HT-29 (cell line): ENCODE data around the gene R3HDM4. TPM values are rescaled to one million over a fixed set of nuclear protein-coding genes. Genes with fewer than 3 reads are reported as not detected.

Experiments used
- DNase-seq: peaks from one replicate; pipeline ENCODE4 v3.0.0-alpha.2; 2015; ENCODE audit warnings: low spot score
- total RNA-seq: library from RNA; depleted of rRNA; stranded (reverse); fragments of >200 nt; shearing (Covaris generic); gene quantifications from 2 replicates; pipeline ENCODE4 v1.2.3, GENCODE V29; 2014

R3HDM4 gene
- total RNA-seq, 1 experiment from 2014 or later: 51.4 TPM

DNA sequence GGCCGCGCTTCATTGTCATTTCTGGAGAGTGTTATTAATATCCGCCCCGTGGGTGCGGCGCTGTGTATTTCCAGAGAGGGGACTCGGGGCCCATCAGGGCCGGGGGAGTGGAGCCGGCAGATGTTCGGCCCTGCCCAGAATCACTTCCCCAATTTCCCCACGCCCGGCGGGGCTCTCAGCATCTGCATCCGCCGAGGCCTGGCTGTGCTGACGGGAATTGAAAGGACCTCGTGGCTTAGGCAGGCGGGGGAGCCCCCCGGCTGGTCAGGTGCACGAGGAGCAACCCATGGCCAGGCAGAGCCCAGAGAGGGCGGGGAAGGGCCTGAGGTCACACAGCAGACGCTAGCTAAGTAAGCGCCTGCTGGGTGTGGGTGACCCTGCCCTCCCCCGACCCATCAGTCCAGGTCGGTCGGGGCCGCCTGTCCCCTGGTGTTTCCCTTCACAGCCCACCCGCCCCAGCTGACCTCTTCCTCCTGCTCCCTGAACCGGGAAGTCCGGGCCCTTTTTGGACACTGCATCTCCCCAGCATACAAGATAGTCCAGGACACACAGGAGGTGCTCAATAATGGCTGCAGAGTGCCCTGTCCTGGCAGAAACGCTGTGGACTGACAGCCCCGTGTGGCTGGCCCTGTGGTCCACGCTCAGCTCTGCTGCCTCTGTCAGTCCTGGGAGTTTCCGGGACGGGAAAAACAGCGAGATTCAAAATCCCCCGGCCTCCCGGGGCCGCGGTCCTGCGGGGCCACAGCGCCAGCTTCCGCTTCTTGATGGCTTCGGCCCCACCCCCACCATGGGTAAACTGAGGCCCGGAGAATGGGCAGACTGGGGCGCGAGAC lies 34.9 kb upstream of the R3HDM4 start:
- DNase-seq: no peak

DNA sequence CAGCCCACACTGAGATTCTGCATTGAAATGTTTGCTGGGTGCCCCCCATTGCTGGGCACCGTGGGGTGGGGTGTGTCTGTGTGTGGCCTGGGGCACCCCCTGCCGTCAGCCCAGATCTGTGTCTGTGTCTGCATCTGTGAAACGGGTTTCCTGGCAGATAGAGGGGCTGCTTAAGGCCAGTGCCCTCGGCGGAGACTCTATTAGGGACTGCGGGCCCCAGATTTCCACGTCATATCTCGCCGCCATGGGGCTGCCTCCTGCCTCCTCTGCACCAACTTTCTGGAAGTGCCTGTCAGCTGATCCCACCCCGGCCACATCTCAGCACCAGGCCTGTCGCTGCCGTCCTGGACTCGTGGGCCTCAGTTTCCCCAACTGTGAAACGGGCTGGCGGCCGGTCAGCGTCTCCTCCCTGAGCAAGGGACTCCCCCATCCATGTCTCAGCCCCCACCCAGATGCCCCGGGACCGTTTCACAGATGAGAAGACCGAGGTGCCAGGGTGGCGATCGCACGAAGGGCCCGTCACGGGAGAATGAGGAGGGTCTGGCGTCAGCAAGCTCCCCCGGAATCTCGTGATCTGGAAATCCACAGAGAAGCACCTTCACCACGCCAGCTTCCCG lies 34.2 kb upstream of the R3HDM4 start:
- DNase-seq: no peak

DNA sequence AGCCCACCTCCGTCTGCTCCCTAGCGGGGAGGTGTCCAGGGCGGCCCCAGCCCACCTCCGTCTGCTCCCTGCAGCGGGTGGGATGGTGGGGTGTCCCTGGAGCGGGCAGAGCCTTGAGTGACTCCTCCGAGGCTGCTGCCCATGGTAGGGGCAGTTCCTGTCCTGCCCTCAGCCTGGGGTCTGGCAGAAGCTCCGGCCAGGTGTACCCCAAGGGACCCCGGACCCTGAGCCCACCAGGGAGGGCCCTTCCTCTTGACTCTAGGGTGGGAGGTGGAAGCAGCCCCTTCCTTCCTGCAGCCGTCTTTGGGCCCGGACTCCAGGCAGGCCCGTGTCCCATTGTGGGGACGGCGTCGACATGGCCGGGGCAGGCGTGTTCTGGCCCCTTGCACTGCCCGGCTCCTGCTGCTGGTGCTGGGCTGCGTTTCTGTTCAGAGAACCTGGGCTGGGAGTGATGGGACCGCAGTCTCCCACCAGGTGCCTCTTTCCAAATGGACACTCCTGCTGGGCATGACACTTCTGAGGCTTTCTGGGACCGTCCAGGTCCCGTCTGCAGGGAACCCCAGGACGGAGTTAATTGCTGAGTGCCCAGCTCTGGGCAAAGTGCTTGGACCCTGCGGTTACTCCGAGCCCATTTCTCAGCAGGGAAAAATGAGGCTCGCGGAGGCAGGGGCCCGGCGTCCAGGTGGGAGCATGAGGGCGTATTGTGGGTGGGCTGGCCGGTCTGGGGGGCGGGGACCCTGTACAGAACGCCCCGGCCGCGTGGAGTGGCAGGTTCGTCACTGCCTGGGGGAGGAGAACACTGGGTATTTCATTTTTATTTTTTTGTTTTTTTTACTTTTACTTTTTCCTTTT lies 32.6 kb upstream of the R3HDM4 start:
- DNase-seq: no peak

DNA sequence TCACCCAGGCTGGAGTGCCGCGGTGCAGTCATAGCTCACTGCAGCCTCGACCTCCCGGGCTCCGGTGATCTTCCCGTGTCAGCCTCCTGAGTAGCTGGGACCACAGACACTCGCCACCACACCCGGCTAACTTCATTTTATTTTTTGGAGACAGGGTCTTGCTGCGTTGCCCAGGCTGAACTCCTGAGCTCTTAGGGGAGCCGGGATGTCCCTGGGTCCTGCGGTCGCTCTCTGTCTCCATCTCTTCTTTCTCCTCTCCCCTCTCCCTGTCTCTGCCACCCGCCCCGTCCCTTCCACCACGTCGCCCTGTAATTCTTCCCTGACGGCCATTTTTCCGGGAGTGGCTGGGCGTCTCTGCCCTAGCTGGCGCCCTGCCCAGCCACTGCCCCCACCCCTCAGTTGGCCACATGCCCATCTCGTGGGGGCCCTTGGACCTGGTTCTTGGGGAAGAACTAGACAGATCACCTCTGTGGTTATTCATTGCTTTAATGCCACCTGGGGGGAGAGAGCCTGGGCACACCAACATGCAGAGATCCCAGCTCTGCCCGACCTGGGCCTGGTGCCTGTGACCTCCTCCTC lies 31.7 kb upstream of the R3HDM4 start:
- DNase-seq: no peak

DNA sequence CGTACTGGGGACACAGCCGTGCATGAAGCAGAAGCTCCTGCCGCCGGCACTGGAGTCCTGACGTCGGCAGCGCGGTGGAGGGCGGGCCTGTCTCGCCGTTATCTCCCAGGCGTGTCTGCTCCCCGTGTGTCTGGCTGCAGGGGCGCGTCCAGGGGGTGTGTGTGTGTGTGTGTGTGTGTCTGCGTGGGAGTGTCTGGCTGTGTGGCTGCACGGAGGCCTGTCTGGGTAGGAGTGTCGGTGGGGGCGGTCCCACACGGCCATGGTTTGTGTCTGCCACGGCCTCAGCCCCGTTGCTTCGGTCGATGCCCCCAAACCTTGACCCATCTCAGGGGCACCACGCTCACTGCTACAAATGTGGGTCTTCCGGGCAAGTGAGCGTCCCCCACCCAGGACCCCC lies 31.1 kb upstream of the R3HDM4 start:
- DNase-seq: no peak

DNA sequence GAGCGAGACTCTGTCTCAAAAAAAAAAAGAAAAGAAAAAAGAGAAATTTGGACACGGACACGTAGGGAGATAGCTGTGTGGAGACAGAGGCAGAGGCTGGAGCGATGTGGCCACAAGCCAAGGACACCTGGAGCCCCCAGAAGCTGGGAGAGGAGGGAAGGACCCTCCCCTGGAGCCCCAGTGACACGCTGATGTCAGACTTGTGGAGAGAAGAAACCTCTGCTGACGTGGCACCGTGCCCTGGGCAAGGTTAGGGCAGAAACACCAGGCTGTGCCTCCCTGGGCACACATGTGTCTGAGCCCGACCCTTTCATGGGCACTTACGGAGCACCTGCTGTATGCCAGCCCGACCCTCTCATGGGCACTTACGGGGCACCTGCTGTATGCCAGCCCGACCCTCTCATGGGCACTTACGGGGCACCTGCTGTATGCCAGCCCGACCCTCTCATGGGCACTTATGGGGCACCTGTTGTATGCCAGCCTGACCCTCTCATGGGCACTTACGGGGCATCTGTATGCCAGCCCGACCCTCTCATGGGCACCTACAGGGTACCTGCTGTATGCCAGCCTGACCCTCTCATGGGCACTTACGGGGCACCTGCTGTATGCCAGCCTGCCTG lies 30.6 kb upstream of the R3HDM4 start:
- DNase-seq: no peak

DNA sequence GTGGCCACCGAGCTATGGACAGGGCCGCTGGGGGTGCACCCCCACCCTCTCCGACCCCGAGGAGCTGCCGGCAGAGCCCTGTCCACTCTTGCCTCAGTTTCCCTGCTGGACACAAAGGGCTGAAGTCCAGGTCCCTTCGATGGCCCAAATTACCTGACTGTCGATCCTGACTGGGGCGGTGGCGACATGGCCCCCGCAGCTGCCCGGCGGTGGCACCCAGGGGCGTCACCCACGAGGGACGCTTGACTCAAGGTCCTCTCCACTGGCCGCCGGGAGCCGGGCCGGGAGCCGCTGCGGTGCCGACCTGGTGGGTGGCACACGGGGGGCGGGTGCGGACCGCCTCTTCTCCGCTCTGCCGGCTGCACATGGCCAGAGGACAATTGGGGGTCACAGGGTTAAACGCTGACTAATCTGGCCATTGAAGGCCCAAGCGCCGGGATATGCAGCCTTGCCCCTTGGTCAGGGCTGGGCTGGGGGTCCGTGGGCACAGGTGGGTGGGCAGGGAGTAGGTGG lies 29.2 kb upstream of the R3HDM4 start:
- no peak for DNase-seq

DNA sequence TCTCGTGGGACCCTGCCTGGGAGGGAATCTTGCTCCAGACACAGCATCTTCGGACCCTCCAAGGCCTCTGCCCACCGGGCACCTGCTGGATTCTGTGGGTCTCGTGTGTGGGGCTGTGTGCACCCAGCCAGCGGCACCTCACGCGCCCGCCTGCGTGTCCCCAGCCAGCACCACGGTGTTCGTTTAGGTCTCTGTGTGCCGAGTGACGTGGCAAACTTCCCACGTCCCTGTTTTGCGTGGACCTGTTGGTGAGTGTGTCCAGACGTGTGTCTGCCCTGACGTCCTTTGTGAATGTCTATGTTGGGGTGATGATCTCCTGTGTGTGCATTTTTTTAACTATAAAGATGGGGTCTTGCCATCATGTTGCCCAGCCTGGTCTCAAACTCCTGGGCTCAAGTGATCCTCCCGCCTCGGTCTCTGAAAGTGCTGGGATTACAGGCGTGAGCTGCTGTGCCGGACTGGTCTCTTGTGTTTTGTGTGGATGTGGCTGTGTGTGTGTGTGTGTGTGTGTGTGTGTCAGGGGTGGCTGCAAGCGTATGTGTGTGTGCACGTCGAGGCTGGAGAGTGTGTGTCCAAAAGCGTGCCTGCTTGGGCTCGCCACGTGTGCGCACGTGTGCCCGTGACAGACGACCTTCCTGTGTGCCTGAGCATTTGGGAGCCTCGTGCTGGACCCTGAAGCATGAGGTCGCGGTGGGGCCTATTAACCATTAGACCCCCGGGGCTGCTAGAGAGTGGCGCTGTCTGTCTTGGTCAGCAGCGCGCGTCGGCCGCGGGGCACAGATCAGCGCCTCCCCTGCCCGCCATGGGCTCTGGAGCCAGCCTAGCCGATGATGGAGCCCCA lies 28.5 kb upstream of the R3HDM4 start:
- DNase-seq: no peak

DNA sequence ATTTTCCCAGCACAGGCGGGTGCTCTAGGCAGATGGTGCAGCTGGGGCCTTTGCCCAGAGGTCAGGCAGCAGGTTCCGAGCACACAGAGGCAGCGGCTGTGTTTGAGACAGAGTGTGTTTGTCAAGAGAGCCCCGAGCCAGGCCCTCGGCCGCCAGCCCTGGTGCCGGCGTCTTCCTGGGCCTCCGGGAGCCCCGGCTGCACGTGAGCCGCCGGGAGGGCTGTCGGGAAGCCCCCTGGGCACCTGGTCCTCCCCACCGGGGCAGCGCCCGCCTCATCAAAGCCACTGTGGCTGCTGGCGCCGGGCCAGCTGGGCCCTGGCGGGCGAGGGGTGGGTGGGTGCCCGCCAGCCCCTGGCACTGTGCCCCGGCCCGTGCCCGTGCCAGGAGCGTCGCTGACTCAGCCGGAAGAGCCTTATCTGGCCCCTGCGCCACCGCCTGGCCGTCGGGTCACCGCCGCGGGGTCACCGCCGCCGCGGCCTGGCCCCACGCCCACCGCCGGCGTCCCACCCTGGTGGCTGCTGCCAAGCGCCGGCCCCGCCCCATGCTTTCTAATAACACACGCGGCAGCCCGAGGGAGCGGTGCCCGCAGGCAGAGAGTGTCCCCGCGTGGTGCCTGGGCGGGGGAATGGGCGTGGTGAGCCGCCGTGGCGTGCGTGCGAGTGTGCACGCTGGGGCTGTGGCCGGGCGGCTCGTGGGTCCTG lies 27.7 kb upstream of the R3HDM4 start:
- peak; percentile 79 for DNase-seq

DNA sequence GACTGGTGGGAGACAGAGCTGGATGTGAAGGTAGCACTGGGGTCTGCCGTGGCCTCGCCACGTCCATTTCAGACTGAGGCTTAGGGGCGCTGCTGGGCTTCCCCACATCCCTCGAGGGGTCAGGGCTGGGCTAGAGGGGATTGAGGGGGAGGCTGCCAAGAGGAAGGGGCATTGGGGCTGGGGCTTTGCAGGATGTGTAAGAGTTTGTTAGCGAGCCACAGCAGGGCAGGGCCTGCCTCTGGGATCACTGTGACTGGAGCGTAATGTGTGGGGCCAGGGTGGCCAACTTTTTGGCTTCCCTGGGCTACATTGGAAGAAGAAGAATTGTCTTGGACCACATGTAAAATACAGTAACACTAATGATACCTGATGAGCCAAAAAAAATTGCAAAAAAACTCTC lies 26.9 kb upstream of the R3HDM4 start:
- no peak for DNase-seq

DNA sequence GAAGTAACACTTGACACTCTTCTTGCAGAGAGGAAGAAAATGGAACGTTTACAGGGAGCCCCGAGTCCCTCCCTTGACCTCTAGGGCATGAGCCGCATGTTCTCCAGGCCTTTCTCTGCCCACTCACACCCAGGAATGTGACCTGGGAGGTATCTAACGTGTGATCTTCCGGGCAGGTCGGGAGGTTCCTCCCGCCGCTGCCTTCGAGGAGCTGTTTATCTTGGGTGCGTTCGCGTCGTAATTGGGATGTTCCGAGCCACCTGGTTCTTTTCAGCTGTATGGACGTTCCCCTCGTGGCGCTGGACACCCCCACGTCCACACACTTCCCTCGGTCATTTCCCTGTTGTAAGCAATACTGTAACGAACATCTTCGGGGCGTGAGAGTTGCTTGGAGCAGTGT lies 26.4 kb upstream of the R3HDM4 start:
- no peak for DNase-seq

DNA sequence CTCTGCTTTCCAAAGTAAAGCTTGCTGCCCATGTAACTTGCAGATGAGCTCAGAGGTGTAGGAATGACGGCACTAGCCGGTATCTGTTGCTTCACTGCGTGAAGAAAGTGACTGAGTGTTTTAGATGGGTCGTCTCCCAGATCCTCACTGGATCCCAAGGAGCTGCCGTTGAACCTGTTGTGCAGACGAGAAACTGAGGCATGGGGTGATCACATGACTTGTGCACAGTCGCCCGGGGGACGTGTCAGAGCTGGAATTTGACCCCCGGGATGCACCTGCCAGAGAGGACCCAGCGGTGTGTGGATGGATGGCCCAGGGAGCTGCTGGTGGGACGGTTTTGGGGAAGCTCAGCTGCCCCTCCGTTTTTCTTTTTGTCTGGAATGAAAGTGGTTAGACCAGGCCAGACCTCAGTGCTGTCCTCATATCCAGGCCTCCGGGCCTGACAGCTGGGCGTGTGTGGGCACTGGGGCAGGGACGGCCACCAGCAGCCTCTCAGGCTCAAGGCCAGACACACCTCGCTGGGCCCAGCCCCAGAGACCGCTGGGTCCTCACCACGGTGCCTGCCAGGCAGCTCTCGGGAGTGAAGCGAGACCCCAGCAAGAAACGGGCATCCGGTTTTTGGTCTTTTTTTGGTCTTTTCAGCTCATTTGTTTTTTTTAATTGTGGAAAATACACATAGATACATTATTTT lies 25.4 kb upstream of the R3HDM4 start:
- no peak for DNase-seq

DNA sequence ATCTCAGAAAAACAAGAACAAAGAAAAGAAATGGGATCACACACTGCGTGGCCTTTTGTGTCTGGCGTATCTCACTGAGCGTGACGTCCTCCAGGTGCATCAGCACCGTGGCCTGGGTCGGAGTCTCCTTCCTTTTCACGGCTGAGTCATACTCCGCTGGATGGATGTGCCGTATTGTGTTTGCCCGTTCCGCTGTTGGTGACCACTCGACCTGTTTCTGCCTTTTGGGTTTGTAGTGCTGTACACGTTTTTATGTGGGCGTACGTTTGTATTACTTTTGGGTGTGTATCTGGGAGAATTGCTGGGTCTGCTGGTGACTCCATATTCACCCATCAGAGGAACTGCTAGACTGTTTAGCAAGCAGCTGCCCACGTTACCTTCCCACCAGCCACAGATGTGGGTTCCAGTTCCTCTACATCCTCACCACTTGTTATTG lies 24.3 kb upstream of the R3HDM4 start:
- no peak for DNase-seq

DNA sequence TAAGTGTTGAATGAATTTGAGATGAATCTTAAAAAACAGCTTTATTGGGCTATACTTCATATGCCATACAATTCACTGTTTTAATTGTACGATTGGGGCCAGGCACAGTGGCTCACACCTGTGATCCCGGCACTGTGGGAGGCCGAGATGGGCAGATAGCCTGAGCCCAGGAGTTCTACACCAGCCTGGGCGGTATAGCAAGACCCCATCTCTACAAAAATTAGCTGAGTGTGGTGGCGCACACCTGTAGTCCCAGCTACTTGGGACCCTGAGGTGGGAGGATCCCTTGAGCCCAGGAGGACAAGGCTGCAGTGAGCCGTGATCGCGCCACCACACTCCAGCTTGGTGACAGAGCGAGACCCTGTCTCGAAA lies 23.1 kb upstream of the R3HDM4 start:
- no peak for DNase-seq

DNA sequence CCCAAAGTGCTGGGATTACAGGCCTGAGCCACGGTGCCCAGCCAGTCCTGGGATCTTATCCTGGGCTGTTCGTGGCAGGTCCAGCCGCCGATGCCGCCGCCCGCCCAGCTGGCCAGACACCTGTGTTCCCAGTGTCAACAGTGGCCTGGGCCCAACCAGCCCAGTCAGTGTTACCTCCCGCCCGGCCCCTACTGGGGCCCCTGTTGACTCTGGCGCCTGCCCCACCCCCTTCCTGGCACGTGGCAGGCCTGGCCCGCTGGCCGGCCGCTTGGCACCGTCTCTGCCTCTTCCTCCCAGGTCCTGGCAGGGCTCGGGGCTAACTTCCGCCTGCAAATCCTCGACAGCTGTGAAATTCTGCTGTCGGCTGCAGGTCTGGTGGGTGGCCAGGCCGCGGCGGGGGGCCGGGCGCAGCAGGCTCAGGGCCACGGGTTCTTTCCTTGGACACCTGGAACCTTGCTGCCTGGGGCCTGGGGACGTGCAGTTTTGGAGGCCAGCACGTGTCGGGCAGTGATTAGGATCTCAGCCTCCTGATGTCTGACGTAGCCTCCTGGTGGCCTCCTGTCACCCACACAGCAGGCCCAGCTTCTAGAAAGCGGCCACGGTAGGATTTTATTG lies 22.0 kb upstream of the R3HDM4 start:
- peak; percentile 86 for DNase-seq

DNA sequence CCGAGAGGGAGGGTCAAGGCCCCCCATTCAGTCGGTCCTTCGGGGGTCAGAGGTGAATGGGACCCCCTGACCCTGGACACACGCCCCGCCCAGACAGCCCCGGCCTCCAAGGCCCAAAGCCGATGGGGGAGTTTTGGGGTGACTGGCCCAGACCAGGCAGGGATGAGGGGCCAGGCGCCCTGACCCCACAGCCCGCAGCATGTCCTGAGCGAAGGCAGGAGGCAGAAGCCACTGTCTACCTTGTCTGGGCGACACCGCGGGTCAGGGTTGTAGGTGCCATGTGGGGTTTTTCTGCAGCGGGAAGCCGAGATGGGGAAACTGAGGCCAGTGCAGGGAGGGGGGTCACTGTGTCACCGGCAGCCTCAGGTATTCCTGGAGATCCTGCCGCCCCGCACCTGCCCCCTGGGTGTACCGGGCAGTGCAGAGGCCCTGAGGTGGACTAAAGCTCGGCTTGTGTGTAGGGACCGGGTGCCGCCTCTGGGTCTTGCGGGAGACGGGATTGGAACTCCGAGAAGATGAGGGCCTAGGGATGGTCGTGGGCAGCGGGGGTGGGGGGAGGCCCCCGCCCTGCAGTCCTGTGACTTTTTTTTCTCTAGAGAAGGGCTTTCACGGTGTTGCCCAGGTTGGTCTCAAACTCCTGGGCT lies 21.3 kb upstream of the R3HDM4 start:
- DNase-seq: no peak

DNA sequence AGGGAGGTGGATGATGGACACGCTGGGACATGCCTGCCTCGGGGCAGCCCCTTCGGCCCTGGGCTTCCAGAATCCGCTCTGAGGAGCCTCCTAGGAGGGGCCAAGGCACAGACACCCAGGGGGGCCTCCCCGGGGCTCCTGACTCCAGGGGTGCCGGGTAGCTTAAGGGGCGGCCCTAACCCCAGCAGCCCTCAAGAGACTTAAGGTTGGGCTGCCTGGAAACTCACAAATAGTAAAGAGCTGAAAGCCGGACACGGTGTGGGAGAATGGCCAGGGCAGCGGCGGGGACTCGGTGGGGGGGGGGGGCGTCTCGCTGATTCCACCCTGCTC lies 20.5 kb upstream of the R3HDM4 start:
- no peak for DNase-seq
